Measurements from ENCODE around the gene RNF157. TPM values are rescaled to one million over a fixed set of nuclear protein-coding genes. Genes with fewer than 3 reads are reported as not detected.

Gene RNF157
- total RNA-seq (2016; rRNA removed; fragmentation: Illumina TruSeq; extraction: Trizol) (1.4 and 1.5 TPM in 2 replicates), polyA plus RNA-seq (2011; rRNA removed) (0.44 and 0.82 TPM in 2 replicates), polyA minus RNA-seq (2011; rRNA and poly(A)+ RNA removed; ENCODE audit: low replicate concordance) (0.66 and 3.2 TPM in 2 replicates), Bru-seq, nascent RNA (percentile 30 among the genes with signal in this experiment), BruChase-seq, experiment 1, labeled RNA remaining after a 6-hour chase (percentile 30 among the genes with signal in this experiment), BruChase-seq, experiment 2, labeled RNA remaining after a 2-hour chase (percentile 32 among the genes with signal in this experiment)
- total RNA-seq (2016; cell fraction: cytosol; rRNA removed; fragmentation: Illumina TruSeq; extraction: Trizol; ENCODE audit: low read depth), result 1.0 and 1.9 TPM in 2 replicates
- 1.5 and 2.1 TPM in 2 replicates for total RNA-seq (2016; cell fraction: insoluble cytoplasmic fraction; rRNA removed; fragmentation: Illumina TruSeq; extraction: Trizol)
- total RNA-seq (2016; cell fraction: membrane; rRNA removed; fragmentation: Illumina TruSeq; extraction: Trizol), result 3.1 and 3.6 TPM in 2 replicates
- 1.0 and 2.8 TPM in 2 replicates for total RNA-seq (2016; cell fraction: nucleus; rRNA removed; fragmentation: Illumina TruSeq; extraction: Trizol)
- 0.52 and 0.71 TPM in 2 replicates for polyA plus RNA-seq (2011; cell fraction: cytosol; rRNA removed)
- polyA plus RNA-seq (2011; cell fraction: nucleus; rRNA removed), result 0.42 TPM in 2 replicates
- 0.86 and 1.1 TPM in 2 replicates for polyA plus RNA-seq (2012)
- polyA plus RNA-seq (2016; cell fraction: cytosol; fragmentation: Illumina TruSeq; extraction: Trizol; ENCODE audit: low read depth), result 1.7 and 2.0 TPM in 2 replicates
- polyA plus RNA-seq (2016; cell fraction: insoluble cytoplasmic fraction; fragmentation: Illumina TruSeq; extraction: Trizol; ENCODE audit: low read depth), result 1.9 and 2.1 TPM in 2 replicates
- polyA plus RNA-seq (2016; cell fraction: membrane; fragmentation: Illumina TruSeq; extraction: Trizol; ENCODE audit: low read depth), result 3.0 and 5.1 TPM in 2 replicates
- 1.8 and 3.8 TPM in 2 replicates for polyA plus RNA-seq (2016; cell fraction: nucleus; fragmentation: Illumina TruSeq; extraction: Trizol; ENCODE audit: insufficient read depth, low read depth)
- 0.79 and 1.5 TPM in 2 replicates for polyA minus RNA-seq (2011; cell fraction: cytosol; rRNA and poly(A)+ RNA removed)
- polyA minus RNA-seq (2011; cell fraction: nucleus; rRNA and poly(A)+ RNA removed), result 0.77 and 0.99 TPM in 2 replicates
- long read RNA-seq, experiment 1, result 0 reads
- long read RNA-seq, experiment 2, full-length matches to known transcripts, result 2 of 5 reads
- long read RNA-seq, experiment 2, partial matches to known transcripts, result 0 of 5 reads
- long read RNA-seq, experiment 2, other reads (novel, unspliced or antisense), result 3 of 5 reads

DNA sequence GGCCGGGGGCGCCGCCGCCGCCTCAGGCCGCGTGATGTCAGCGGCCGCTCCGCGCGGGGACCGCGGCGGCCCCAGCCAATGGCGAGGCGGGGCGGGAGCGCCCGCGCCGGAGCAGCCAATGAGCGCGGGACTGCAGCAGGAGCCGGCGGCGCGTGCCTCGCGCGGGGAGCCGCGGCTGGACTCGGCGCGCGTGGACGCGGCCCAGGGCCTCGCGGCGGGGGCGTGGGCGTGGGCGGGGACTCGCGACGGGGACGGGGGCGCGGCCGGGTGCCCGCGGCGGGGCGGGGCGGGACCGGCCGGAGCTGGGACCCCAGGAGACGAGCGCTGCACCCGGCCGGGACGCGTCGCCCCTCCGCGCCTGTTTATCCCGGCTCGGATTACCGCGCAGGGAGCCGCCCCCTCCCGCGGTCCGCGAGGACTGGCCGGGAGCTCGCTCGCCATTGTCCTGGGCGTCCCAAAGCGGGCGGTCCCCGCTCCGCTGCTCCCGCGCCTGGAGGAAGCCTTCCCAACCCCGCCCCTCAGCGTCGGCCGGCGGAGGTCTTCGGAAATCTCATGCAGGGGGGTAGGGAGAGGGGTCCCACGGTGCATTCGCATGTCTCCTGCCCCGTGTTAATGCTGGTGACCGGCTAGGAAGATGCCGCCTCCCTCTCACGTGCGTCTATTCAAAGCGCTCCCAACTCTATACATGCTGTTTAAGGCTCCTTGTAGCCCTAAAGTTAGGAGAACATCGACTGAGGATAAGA is at the start of gene RNF157:
Gene RNF157, minus strand, starts transcription at position 33 of the 743 bp plus-strand sequence. CDS start 253 bp downstream, outside the sequence.
- no peaks in the 10 kb centered on the region for H3K36me3 ChIP-seq (replicated peaks in 1 of 2; ENCODE audit: control insufficient read depth in 1 of 2, insufficient read depth in 2 of 2, low read length in 2 of 2)
- peaks cover 48% of the 10 kb centered on the region for H3K4me1 ChIP-seq (ENCODE audit: insufficient read depth, low read length)
- H3K9ac ChIP-seq (ENCODE audit: insufficient read depth, low read depth, low read length), result peak within 1 kb of the TSS; percentile 34; the same call in 1 of the 2 replicates
- H3K9me3 ChIP-seq (ENCODE audit: low read length), result no peaks in the 10 kb centered on the region
- DNase-seq (ENCODE audit: low spot score) (peak; percentile 17), FAIRE-seq (no peak), ATAC-seq (peak; percentile 67)
- H3K79me2 ChIP-seq (ENCODE audit: insufficient read depth, low read length), result no peaks in the 10 kb centered on the region
- no TSS peak for BruUV-seq (replicated peaks)
- peaks cover 12 to 52% of the 10 kb centered on the region in 2 experiments; a peak in 4 of 5 replicates for H3K27me3 ChIP-seq (ENCODE audit: control insufficient read depth in 1 of 2, insufficient read depth in 2 of 2, low read length in 2 of 2)
- WGBS (ENCODE audit: low lambda C conversion rate), result 0% methylated on average over 17 of the region's 102 CpGs
- peak within 1 kb of the TSS; percentile 35 to 70 (median 40); a peak in 5 of 6 replicates for H3K4me3 ChIP-seq (replicated peaks in 1 of 3; ENCODE audit: insufficient read depth in 1 of 3, low read depth in 2 of 3, low read length in 3 of 3)
- ChIA-PET CTCF (ENCODE audit: low intra/inter-chr PET ratio, low total read pairs) (no interaction called here), POLR2A (interaction anchor here (0.9 to 1.7 kb wide), 5 partner anchors 11 to 26 kb away, joined by 4 to 6 read pairs (median 5); partner anchors contain the start of gene UBALD2)
- peak within 1 kb of the TSS; percentile 97 for H3K4me2 ChIP-seq (ENCODE audit: low read depth, low read length)
- no peak within 1 kb of the TSS for H2AFZ ChIP-seq (ENCODE audit: low read length)
- intact Hi-C loops (cut with micrococcal nuclease; ENCODE audit: unreplicated experiment) (no loop called here), in situ Hi-C loops (cut with HindIII; ENCODE audit: extremely low pct_ligation_motif_present, low pct_unique_long_range_greater_than_20kb) (no loop called here)
- no peaks in the 10 kb centered on the region for H4K20me1 ChIP-seq (ENCODE audit: insufficient read depth, low read length)
- H3K27ac ChIP-seq (ENCODE audit: extremely low read length, insufficient read depth, low read length), result no peak within 1 kb of the TSS
- TF ChIP-seq RCOR2 (CRISPR knock-in tag; IDR thresholded peaks at IDR 0.05) (no peak), BCL6 (CRISPR knock-in tag; IDR thresholded peaks at IDR 0.05) (no peak), ZNF703 (CRISPR knock-in tag; IDR thresholded peaks at IDR 0.05; ENCODE audit: borderline replicate concordance) (no peak), ZNF225 (CRISPR knock-in tag; IDR thresholded peaks at IDR 0.05) (no peak), ZNF564 (CRISPR knock-in tag; IDR thresholded peaks at IDR 0.05) (no peak), ZBTB49 (CRISPR knock-in tag; IDR thresholded peaks at IDR 0.05; ENCODE audit: borderline replicate concordance) (no peak), ZNF552 (CRISPR knock-in tag; IDR thresholded peaks at IDR 0.05; ENCODE audit: borderline replicate concordance) (no peak), ZBTB1 (CRISPR knock-in tag; IDR thresholded peaks at IDR 0.05; ENCODE audit: borderline replicate concordance) (no peak)
- TF ChIP-seq, protein P1, sequence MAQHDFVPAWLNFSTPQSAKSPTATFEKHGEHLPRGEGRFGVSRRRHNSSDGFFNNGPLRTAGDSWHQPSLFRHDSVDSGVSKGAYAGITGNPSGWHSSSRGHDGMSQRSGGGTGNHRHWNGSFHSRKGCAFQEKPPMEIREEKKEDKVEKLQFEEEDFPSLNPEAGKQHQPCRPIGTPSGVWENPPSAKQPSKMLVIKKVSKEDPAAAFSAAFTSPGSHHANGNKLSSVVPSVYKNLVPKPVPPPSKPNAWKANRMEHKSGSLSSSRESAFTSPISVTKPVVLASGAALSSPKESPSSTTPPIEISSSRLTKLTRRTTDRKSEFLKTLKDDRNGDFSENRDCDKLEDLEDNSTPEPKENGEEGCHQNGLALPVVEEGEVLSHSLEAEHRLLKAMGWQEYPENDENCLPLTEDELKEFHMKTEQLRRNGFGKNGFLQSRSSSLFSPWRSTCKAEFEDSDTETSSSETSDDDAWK (CRISPR knock-in tag; IDR thresholded peaks at IDR 0.05), result no peak
- TF ChIP-seq, protein P2, sequence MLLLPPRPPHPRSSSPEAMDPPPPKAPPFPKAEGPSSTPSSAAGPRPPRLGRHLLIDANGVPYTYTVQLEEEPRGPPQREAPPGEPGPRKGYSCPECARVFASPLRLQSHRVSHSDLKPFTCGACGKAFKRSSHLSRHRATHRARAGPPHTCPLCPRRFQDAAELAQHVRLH (CRISPR knock-in tag; IDR thresholded peaks at IDR 0.05; ENCODE audit: borderline replicate concordance, low read depth), result no peak
- TF ChIP-seq, protein P3, sequence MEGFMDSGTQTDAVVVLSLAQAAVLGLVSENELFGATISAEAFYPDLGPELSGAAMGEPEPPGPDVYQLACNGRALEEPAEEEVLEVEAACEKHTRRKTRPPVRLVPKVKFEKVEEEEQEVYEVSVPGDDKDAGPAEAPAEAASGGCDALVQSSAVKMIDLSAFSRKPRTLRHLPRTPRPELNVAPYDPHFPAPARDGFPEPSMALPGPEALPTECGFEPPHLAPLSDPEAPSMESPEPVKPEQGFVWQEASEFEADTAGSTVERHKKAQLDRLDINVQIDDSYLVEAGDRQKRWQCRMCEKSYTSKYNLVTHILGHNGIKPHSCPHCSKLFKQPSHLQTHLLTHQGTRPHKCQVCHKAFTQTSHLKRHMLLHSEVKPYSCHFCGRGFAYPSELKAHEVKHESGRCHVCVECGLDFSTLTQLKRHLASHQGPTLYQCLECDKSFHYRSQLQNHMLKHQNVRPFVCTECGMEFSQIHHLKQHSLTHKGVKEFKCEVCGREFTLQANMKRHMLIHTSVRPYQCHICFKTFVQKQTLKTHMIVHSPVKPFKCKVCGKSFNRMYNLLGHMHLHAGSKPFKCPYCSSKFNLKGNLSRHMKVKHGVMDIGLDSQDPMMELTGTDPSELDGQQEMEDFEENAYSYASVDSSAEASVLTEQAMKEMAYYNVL (CRISPR knock-in tag; IDR thresholded peaks at IDR 0.05; ENCODE audit: borderline replicate concordance), result no peak
